ENCODE measurements around the gene PRKAB1.
A peak's percentile ranks its signal among the peaks of the same experiment; 100 is the strongest.

The PRKAB1 gene

DNA sequence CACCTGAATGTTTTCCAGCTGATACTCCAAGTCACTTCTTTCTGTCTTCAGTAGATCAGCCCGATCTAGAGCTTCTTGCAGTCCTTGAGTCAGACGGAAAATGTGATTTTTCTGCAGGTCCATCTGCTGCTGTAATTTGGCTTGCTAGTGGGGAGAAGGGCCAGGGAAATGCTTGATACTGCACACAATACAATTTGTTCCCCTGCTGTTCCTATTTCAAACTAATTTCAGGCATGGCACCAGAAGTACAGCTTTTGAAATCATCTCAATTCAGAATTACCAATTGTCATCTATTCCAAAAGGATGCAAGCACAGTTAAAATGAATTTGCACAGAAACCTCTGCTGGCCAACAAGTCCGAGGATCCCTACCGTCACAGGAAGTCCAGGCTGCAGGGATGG lies 53.4 kb downstream of the PRKAB1 start:
- Mint-ChIP-seq H3K36me3 (no peaks in the 10 kb centered on the region), H3K4me3 (no peak overlapping the region), H3K27me3 (no peaks in the 10 kb centered on the region), H3K27ac (no peak overlapping the region), H3K4me1 (peaks cover 0 to 4% of the 10 kb centered on the region in 2 donors), H3K9me3 (no peaks in the 10 kb centered on the region)
- no peak for DNase-seq
- ATAC-seq (replicated peaks), result no peak

DNA sequence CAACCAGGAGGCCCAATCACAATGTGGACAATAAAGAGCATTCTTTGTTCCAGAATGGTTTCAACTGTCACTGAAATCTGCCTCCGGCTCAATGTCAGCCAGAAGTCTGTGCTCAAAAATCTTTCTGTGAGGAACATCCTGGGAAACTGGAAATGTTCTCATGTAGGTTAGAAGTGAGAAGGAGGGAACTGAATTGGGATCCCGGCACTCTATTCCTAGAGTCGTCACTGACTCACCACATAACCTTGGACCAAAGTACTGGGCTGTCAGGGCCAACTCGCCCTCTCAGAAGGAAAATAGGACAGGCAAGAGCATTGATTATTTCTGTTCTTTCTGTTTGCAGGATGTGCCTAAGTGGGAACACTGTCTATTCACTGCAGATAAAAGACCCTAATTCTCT lies 57.6 kb downstream of the PRKAB1 start:
- Mint-ChIP-seq H3K36me3 (no peaks in the 10 kb centered on the region), H3K27ac (no peak overlapping the region), H3K27me3 (no peaks in the 10 kb centered on the region), H3K4me3 (no peak overlapping the region), H3K9me3 (no peaks in the 10 kb centered on the region), H3K4me1 (peaks cover 5 to 12% of the 10 kb centered on the region in 2 donors)
- ATAC-seq (replicated peaks) (no peak), DNase-seq (no peak)

DNA sequence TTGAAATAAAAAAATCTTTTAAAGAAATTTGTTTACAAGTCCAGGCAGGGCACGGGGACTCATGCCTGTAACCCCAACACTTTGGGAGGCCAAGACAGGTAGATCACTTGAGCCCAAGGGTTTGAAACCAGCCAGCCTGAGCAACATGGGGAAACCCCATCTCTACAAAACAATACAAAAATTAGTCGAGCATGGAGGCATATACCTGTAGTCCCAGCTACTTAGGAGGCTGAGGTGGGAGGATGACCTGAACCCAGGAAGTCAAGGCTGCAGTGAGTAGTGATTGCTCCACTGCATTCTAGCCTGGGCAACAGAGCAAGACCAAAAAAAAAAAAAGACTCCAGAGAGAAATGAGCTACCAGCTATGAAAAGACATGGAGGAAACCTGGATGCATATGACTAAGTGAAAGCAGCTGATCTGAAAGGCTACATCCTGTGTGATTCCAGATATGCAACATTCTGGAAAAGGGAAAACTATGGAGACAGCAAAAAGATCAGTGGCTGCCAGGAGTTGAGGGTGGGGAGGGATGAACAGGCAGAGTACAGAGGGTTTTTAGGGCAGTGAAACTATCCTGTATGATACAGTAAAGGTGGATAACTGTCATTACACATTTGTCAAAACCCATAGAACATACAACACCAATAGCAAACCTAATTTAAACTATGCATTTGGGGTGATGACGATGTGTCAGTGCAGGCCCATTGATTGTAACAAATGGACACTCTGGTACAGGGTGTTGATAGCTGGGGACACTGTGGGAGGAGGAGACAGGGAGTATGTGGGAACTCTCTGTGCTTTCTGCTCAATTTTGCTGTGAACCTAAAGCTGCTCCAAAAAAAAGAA lies 59.9 kb downstream of the PRKAB1 start:
- H3K4me1 Mint-ChIP-seq, result peaks cover 7 to 17% of the 10 kb centered on the region in 2 donors
- ATAC-seq (replicated peaks) (peak; percentile 55 to 56), DNase-seq (no peak)
- no peak overlapping the region for H3K27ac Mint-ChIP-seq
- H3K4me3 Mint-ChIP-seq, result no peak overlapping the region
- H3K9me3 Mint-ChIP-seq, result no peaks in the 10 kb centered on the region
- peaks cover 0 to 4% of the 10 kb centered on the region in 2 donors for H3K36me3 Mint-ChIP-seq
- no peaks in the 10 kb centered on the region for H3K27me3 Mint-ChIP-seq

DNA sequence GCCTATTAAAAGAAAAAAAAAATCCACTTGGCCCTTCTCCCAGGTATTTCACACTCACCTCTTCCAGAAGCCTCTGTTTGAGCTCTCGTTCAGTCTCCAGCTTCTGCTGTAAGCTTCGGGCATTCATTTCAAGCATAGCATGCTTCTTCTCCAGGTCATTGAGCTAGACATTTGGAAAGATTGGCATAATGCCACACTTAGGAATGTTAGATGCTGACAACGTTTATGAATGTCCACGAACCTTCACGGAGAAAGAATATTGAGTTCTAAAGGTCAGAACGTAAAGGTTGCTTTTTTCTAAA lies 60.5 kb downstream of the PRKAB1 start:
- no peaks in the 10 kb centered on the region for H3K27me3 Mint-ChIP-seq
- DNase-seq (no peak), ATAC-seq (replicated peaks) (no peak)
- no peak overlapping the region for H3K27ac Mint-ChIP-seq
- H3K4me3 Mint-ChIP-seq, result no peak overlapping the region
- no peaks in the 10 kb centered on the region for H3K9me3 Mint-ChIP-seq
- peaks cover 7 to 17% of the 10 kb centered on the region in 2 donors for H3K4me1 Mint-ChIP-seq
- H3K36me3 Mint-ChIP-seq, result peaks cover 0 to 4% of the 10 kb centered on the region in 2 donors

DNA sequence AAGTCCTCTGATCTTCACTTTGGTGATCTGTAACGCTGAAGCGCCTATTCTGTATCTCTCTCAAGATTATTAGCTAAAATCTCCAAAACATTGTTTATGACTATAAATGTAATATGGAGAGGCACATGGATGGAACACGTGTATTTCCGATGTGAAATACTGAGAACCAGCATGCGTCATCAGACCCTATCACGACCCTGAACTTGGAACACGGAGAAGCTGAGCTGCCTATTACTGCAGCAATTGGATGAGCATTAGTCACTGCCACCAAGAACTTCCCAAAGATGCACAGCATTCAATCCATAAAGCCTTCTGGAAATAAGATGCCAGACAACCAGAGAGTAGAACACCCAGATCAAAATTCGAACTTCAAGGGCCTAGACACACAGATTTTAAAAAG lies 61.9 kb downstream of the PRKAB1 start:
- Mint-ChIP-seq H3K9me3 (no peaks in the 10 kb centered on the region), H3K27ac (no peak overlapping the region), H3K36me3 (peaks cover 0 to 8% of the 10 kb centered on the region in 2 donors), H3K27me3 (no peaks in the 10 kb centered on the region), H3K4me3 (no peak overlapping the region), H3K4me1 (peaks cover 7 to 17% of the 10 kb centered on the region in 2 donors)
- ATAC-seq (replicated peaks), result no peak
- no peak for DNase-seq

DNA sequence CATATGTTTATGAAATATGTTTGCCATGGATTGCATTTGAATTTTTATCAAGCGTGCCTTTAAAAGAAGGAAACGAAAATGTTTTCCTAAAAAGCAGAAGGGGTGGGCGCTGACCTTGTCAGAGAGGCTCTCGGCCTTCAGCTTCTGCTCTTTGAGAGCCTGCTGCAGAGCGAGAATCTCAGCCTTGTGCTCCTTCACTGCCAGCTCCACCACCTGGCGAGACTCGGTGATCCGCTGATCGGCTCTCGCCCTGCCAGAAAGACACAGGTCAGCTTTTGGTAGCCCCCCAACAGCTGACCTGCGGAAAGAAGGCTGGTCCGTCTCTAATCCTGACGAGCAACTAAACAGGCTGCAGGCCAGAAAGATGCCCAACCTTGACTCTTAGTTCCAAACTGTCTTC lies 62.4 kb downstream of the PRKAB1 start:
- ATAC-seq (replicated peaks), result no peak
- no peaks in the 10 kb centered on the region for H3K9me3 Mint-ChIP-seq
- no peak overlapping the region for H3K4me3 Mint-ChIP-seq
- peaks cover 7 to 17% of the 10 kb centered on the region in 2 donors for H3K4me1 Mint-ChIP-seq
- no peaks in the 10 kb centered on the region for H3K27me3 Mint-ChIP-seq
- peaks cover 0 to 8% of the 10 kb centered on the region in 2 donors for H3K36me3 Mint-ChIP-seq
- H3K27ac Mint-ChIP-seq, result no peak overlapping the region
- no peak for DNase-seq

All from stimulated activated naive B cell treated with anti-CD40 and anti-IgM and Interleukin-4, amounts not matched to agents 10 μg/mL and 1 μg/mL and 100 μg/mL, for 72 hours (primary cell).